GM03348 (cell line): ENCODE data around the gene CROCC.
"Not testable (repeated sequence)": the region's sequence is repeated elsewhere in the genome, so short reads cannot be mapped to it uniquely, and the experiment has no call there.

ENCODE experiments used
- DNase-seq: peaks from one replicate; pipeline ENCODE4 v3.0.0; 2012; ENCODE audit warnings: low spot score

The CROCC gene

DNA sequence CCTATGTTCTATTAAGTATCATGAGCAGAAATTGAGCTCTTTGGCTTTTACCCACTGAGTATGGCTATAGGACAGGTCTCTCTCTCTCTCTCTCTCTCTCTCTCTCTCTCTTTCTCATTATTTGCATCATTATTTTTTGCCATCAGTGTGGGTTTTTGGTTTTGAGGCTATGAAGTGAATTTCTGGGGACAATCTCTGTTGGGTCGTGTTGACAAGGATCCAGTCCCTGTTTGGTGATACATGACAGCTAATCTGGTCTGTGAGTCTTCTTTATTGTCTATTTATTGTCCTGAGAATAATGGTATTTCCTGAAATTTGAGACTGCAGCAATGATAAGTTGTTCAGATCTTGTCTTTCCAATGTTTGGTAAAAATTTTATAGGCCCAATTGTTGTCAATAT is 24.1 kb upstream of the CROCC start:
- DNase-seq = not testable (repeated sequence)

DNA sequence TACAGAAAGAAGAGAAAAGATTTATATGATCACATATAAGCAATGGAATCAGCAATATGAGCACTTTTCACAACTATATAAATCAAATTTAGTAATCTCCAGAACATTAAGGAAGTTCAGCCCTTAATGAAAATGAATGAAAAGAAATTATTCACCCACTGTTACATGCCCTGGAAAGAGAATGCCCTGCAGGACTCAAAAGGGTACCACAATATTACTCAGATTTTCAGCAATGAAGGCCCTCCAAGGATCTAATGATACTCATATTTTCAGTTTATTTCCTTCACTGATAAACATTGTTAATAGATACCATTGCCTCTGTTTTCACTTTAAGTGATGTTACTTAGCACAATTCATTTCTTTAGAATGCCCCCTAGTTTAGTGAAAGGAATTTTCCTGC is 23.4 kb upstream of the CROCC start:
- not testable (repeated sequence) for DNase-seq

DNA sequence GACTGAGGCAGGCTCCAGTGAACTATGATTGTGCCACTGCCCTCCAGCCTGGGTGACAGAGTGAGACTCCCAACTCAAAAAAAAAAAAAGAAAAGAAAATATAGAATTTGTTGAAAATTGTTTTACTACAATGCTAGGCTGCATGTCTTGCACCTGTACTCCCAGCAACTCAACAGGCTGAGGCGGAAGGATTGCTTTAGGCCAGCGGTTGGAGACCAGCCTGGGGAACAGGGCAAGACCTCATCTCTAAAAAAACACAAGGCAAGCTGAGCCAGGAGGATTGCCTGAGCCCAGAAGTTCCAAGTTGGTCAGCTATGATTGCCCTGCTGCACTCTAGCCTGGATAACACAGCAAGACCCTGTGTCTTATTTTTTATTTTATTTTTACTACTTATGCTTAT is 22.7 kb upstream of the CROCC start:
- DNase-seq = not testable (repeated sequence)

DNA sequence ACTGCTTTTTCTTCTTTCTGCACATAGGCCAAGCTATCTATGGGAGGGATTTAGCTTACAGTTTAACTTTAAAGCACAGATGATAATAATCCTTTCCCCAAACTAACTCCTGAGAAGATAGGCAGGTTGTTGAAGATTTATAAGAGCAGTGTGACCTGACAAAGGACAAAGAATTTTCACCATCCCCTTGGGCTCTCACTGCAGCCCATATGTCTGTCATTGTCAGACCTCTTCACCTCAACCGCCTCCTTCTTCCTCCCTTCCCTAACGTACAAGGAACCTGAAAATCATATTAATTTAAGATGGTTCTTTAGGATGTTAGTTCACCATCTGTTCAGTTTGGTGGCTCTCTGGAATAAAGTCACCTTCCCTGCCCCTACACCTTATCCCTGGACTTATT is 21.0 kb upstream of the CROCC start:
- DNase-seq = no peak

DNA sequence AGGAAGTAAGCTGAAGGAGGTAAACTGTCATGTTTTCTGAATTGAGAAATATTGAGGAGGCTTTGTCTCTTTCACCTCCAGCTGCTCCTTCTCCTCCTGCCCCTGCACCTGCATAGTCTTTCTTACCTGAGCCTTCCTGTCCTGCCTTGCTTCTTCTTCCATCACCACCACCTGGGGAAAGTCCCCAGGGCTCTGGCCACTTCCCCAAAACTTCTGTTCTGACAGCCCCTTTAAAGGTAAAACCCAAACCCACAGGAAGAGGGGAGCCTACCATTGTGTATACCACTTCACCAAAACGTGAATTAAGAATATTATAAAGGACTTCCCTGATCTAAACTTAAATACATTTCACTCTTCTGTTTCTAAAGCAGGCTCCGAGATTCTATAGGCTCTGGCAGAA is 20.4 kb upstream of the CROCC start:
- not testable (repeated sequence) for DNase-seq

DNA sequence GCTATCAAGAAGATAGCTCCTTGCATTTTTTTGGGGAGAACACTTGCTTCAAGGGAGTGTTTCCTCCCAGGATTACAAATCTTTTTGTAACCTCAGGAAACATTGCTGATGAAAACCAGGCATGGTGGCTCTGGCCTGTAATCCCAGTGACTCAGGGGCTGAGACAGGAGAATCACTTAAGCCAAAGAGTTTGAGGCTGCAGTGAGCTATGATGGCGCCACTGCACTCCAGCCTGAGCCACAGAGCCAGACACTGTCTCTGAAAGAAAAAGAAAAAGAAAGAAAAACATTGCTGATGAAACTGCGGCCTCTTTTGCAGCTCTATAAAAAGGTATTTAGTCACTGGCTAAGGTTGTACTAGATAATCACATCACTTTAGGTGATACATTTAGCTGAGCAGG is 18.7 kb upstream of the CROCC start:
- peak; percentile 5 for DNase-seq

DNA sequence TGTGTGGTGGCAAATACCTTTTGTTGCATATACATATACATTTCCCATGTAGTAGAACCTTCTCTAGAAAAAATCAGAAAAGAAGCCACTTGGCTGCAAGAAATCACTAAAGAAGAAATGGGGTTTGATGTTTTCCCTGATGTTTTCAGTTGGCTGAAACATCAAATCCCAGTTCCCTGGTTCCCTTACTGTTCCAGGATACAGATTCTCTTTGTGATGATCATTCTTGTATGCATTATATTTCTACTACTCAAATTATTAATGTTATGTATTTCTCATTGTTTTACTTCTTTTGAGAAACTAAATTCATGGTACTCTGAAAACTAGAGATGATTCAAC is 18.3 kb upstream of the CROCC start:
- DNase-seq = no peak

DNA sequence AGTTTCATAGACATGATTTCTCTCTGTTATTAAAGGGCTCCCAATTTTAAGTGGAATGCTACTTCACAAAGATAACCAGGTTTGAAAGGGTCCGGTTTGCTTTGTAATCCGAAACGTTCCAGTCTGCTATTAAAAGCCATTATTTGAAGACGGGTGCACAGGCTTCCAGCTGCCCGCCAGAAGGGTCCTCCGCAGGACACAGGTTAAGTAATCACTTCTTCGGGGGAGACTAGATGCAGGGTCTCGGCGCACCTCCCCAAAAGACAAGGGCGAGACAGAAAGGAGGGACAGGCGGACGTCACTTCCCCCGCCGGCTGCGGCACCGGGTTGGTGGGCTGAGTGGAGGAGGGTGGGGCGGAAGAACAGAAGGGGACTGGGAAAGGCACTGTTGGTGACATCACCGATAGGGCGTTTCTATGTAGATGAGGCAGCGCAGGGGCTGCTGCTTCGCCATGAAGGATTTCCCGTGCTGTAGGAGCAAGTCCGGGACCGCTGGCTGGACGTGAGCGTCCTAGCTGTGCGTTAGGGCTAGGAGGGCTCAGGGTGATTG is 17.1 kb upstream of the CROCC start:
- DNase-seq = peak; percentile 93

DNA sequence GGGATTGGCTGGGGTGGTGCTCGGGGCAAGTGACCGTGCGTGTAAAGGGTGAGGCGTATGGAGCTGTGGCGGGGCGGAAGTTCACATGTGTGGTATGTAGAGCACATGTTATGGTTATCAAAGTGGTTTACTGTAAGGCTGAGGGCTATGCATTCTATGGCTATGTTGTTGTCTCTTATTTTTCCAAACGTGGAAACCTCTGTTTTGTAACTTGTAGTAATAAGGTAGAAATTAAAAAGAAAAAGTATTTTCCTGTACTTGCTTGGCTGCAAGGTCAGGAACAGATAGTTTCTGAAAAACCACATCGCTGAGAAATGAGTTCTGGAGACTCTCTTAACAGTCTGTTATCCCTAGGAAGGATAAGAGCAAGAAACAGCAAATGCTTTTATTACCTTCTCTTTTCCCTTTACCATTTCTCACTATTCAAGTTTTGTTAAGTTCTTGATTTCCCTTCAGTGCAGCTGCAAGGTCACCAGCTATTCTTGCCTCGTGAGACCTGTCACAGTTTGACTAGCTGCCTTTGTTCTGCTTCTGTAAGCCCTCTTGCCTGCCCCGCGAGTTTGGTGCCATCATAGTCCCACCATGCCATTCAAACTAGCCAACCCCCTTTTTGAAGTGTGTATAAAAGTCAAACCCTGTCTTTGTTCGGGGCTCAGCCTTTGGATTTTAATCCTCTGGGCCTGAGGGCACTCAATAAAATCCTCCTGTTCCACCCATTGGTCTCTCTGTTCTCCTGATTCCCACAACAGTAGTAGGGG is 16.4 kb upstream of the CROCC start:
- peak; percentile 41 for DNase-seq

DNA sequence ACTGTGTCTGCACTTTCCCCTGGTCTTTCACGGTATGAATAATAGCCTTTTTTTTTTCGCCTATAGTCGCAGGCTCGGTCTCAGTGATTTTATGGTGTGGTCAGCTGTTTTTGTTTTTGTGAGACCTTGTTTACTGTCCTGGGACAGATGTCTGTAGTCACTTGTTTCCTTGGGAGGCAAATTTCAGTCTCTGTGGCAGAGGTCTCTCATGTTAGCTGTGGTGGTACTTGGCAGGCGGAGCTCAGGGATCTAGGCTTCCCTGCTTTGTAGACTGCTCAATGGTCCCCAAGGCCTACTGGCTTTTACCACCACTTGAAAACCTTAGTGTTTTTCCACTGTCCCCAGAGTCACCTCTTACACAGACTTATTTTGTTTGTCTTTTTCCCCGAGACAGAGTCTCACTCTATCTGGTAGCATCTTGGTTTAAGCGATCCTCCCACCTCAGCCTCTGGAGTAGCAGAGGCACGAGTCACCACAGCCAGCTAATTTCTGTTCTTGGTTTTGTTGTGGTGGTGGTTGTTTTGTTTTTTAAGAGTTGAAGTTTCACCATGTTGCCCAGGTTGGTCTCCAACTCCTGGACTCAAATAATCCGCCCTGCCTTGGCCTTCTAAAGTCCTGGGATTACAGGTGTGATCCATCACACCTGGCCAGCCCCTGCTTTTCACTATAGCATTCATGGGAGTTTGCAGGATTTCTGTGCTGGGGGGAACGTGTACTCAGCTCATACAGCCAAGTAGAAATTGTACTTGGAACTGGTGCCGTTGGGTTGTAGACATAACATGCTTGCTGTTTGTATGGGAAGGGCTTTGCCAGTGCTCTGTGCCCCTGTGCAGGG is 15.6 kb upstream of the CROCC start:
- DNase-seq = no peak

DNA sequence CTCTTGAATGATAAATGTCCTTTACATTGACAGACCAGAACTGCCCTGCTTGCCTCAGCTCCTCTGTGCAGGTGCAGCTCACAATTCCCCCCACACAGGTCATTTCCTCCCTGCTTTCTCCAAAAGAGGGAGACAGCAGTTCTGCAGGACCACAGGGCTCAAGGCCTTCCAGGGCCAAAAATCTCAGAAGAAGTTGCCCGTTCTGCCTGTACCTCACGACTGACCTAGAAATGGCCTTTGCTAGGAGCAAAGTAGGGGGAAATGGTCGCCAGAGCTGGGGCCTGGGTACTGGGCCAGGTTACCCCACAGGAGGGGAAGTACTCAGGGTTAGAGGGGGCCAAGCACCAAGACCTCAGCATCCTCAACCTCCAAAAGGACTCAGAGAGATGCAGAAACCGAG is 14.9 kb upstream of the CROCC start:
- no peak for DNase-seq

DNA sequence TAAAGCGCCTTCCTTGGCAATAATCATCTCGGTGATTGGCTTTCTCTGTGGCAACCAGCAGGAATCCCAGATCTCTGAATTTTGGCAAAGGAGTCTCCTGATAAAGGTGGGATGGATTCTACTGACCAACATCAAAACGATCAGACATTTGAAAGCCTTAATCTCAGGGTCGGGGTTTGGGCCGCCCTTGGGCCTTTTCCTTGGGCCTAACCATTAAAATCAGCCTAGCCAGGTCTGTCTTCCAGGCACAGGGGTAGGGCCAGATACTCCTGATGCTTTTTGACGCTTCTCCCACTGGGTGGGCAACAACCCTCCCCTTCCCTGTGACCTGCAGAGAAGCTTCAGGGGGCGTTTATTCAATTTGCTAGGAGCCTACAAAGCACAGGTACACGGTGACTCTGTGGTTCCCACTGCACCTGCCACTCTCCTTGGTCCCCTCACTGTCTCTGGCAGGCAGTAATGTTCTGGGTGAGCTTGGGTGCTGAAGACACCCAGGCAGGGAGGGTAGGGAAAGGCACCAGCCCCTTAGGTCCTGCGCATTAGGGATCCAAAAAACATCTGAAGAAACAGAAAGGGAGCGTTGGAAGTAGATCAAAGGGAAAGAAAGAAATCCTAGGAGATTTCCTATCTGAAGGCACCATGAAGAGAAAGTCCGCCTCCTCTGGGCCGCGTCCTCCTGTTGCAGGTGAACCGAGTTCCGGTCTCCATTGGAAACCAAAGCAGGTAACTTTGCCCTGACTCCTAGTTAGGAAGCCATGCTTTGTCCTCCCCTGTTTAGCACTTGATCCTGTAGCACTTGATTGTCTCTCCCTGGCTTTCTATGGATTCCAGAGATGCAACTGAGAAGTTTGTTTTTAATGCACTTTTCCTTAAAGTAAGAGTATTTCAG is 13.6 kb upstream of the CROCC start:
- no peak for DNase-seq

DNA sequence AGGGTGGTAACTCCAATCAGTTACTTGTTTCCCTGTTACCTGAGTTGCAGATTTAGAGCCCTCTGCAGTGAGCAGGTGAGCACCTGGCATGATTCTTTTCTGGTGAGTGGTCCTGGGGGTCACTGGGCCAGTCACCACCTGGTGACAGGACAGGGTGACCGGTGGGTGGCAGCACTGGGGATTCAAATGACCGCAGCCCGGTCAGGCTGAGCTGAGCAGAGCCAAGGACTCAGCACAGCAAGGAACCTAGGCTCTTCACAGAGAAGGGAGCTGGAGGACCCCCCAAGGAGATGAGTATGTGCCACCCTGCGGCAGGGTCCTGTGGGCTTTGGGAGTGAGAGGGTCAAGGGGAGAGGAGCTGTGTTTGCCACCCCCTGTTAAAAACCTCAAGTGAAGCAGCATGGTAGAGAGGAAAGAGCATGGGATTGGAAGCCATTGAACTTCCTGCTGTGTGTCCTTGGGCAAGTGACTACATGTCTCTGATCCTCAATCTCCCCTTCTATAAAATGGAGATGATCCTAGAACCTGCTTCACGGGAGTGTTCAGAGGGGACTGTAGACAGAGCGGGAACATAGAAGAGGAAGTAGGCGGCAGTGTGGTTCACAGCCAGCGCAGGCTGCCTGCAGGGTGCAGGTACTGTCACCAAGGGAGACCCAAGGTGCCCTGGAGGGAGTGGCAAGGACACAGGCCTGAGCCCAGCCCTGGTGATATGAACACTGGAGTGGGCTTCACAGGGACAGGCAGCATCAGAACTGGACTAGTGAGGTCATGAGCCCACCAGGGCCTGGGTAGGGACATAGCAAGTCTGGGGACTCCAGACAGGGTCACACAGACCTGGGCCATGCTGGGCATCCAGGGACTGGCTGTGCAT is 9.6 kb upstream of the CROCC start:
- DNase-seq = not testable (repeated sequence)

DNA sequence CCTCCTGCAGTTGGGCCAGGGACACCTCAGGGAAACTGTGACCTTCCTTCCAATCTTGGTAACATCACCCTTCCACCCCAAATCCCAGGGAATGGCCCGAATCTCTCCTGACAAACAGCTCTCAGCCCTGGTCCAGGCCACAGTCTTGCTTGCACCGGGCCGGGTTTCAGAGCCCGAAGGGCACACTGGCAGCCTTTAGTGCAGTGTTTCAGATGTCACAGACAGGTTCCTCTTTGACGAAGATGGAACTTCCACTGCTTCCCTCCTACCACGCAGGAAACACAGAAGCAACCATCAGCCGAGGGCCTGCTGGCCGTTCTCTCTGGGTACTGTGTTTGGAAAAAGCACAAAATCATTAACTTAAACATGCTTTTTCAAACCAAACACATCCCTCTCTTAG is 9.0 kb upstream of the CROCC start:
- not testable (repeated sequence) for DNase-seq

DNA sequence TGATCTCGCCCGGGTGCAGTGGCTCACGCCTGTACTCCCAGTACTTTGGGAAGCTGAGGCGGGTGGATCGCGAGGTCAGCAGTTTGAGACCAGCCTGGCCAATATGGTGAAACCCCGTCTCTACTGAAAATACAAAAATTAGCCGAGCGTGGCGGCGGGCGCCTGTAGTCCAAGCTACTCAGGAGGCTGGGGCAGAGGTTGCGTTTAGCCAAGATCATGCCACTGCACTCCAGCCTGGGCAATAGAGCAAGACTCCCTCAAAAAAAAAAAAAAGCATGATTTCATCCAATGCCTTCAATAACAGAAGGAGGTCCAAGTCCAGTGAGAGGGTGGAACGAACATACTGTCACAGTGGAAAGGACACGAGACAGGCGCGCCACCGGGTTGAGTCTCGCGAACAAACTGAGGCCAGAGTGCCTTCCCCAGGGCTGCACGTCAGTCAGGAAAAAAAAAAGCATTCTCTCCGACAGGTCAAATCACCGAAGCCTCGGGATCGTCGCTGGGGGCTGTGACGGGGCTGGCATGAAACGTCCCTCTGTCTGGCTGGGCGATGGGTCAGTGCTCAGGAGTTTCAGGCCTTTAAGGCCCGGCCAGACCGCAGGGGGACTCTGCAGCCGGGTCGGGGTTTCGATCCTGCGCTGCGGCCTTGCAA is 8.4 kb upstream of the CROCC start:
- DNase-seq = no peak

DNA sequence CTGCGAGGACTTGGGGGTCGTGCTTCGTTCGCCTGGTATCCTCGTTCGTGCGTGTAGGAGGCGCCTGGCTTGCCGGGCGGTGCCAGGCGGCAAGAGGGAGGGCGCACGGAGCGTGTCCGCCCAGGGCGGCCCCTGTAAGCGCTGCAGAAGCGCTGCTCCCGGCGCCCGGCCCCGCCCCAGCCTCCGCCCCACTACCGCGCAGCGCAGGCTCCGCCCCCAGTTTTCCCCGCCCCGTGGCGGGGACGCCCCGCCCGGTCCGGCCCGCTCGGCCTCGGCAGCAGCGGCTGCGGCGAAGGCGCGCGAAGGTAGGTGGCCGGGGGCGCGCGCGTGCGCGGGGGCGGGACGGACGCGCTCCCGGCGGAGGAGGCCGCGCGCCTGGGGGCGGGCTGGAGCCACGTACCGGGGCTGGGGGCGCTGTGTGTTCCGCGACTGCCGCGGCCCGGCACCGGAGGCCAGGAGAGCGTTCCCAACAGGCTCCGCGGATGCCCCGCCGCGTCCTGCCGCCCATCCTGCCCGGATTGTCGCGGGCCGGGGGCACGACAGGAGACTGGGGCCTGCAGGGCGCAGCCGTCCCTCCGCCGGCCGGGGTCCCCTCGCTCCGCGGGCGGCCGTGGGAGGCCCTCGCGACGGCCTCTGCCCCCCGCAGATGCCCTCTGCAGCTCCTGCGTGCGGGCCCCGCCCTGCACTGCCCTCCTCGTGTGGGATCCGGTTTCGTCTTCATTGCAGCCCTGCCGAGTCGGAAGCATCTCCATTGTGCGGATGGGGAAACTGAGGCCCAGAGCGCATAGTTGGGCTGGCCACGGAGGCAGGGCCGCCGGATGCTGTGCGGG is 7.7 kb upstream of the CROCC start:
- DNase-seq = peak; percentile 99

DNA sequence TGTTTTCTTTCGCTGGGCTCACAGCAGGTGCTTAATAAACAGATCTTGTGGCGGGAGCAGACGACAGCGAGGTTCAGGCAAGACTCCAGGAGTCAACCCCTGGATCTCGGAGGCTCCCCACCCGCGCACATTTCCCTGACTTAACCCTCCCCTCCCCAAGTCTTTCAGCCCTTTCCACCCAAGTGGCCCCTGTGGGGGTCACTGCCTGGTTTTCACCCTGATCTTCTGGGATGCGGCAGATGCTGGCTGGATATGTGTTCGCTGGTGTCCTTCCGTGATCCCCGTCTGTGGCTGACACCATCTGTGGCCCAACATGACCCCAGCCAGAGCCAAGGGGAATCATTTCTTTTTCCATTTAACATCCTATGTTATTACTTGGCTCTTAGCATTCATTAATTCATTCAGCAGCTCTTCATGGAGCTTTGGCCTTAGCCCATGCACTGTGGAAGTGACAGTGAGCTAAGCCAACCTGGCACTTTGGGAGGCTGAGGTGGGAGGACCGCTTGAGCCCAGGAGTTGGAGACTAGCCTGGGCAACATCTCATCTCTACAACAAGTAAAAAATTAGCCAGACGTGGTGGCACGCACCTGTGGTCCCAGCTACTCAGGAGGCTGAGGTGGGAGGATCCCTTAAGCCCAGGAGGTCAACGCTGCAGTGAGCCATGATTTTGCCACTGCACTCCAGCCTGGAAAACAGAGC is 6.7 kb upstream of the CROCC start:
- DNase-seq = not testable (repeated sequence)

DNA sequence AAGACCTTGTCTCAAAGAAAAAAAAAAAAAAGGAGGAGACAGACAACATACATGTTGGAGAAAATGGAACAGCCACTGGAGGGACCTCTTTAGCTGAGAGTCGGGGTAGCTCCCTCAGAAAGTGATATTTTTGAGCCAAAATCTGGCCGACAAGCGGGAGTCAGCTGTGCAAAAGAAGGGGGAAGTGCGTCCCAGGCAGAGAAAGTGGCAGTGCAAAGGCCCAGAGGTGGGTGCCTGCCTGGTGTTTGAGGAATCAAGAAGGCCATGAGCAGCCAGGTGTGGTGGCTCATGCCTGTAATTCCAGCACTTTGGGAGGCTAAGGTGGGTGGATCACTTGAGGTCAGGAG is 6.1 kb upstream of the CROCC start:
- DNase-seq = no peak
